SK-N-SH (cell line): Measurements from ENCODE around the gene NYAP1.

ENCODE experiments used
- CHD2 ChIP-seq: fragments of 150-350 bp; IDR thresholded peaks from 2 replicates; pipeline ENCODE4 v1.6.1; 2018; ENCODE audit warnings: low read length; ENCODE audit not compliant: partially characterized antibody
- CTCF ChIP-seq: fragments of 200-600 bp; sonication (generic); IDR thresholded peaks from 2 replicates; pipeline ENCODE4 v1.6.1; 2017; ENCODE audit warnings: antibody characterized with exemption, mild to moderate bottlenecking, moderate library complexity
- EP300 ChIP-seq, 2 experiments: IDR thresholded peaks; 2 replicates each; pipeline versions ENCODE4 v1.4.0 to v1.6.1; 2012; ENCODE audit warnings: borderline replicate concordance in 1 of 2, low read depth in 1 of 2, low read length in 1 of 2
- EZH2phosphoT487 ChIP-seq: fragments of 200-600 bp; sonication (generic); IDR thresholded peaks from 2 replicates; pipeline ENCODE4 v1.6.1; 2017; ENCODE audit warnings: low read depth, mixed run types, mild to moderate bottlenecking, antibody characterized with exemption, moderate library complexity, borderline replicate concordance
- GATA2 ChIP-seq: sonication (generic); formaldehyde crosslinking; IDR thresholded peaks from 2 replicates; pipeline ENCODE4 v1.5.0; 2020; ENCODE audit warnings: mild to moderate bottlenecking, missing genetic modification reagents
- MXI1 ChIP-seq: IDR thresholded peaks from 2 replicates; pipeline ENCODE4 v1.6.1; 2012; ENCODE audit warnings: mild to moderate bottlenecking, low read depth, low read length, improper control_type of control experiment
- POLR2AphosphoS5 ChIP-seq: IDR thresholded peaks from 2 replicates; pipeline ENCODE4 v1.6.1; 2012; ENCODE audit warnings: low read depth, low read length
- RCOR1 ChIP-seq: fragments of 150-350 bp; IDR thresholded peaks from 2 replicates; pipeline ENCODE4 v1.6.1; 2017; ENCODE audit warnings: antibody characterized with exemption, low read length
- RXRA ChIP-seq: IDR thresholded peaks from 2 replicates; pipeline ENCODE4 v1.4.0; 2012; ENCODE audit warnings: low read depth, mild to moderate bottlenecking, borderline replicate concordance
- TAF1 ChIP-seq: IDR thresholded peaks from 2 replicates; pipeline ENCODE4 v1.6.1; 2012; ENCODE audit warnings: low read depth, mild to moderate bottlenecking, low read length, moderate library complexity, borderline replicate concordance
- YY1 ChIP-seq: IDR thresholded peaks from 2 replicates; pipeline ENCODE4 v1.4.0; 2012; ENCODE audit warnings: low read depth, mild to moderate bottlenecking

- no peak for TF ChIP-seq POLR2AphosphoS5
- TF ChIP-seq CTCF, result no peak
- no peak for TF ChIP-seq EP300 (IDR thresholded peaks at IDR 0.05; ENCODE audit: borderline replicate concordance in 1 of 2, low read depth in 1 of 2, low read length in 1 of 2)
- TF ChIP-seq TAF1, result no peak
- no peak for TF ChIP-seq CHD2
- no peak for TF ChIP-seq GATA2 (CRISPR knock-in tag)
- TF ChIP-seq RXRA, result no peak
- no peak for TF ChIP-seq MXI1
- no peak for TF ChIP-seq YY1
- TF ChIP-seq EZH2phosphoT487, result no peak
- no peak for TF ChIP-seq RCOR1
These were observed 8.2 kb upstream of the NYAP1 start for GRCh38 chr7:100475549-100475948.
